Tibial nerve (tissue), 4 donors: ENCODE measurements around the gene LGI4.

ENCODE experiments used
- EP300 ChIP-seq, 2 donors: sonication (generic); formaldehyde crosslinking; IDR thresholded peaks; one replicate each; pipeline ENCODE4 v1.6.1; 2017; ENCODE audit warnings: antibody characterized with exemption in 2 of 2, mild to moderate bottlenecking in 1 of 2
- POLR2A ChIP-seq, 2 donors: fragments of 450-650 bp; IDR thresholded peaks; one replicate each; pipeline ENCODE4 v1.6.1; 2017; ENCODE audit warnings: antibody characterized with exemption in 2 of 2, mild to moderate bottlenecking in 2 of 2, moderate library complexity in 2 of 2
- TF ChIP-seq, protein P1 (sequence below), 5 experiments: fragments of 200-600 bp in 3 of 5; fragments of 450-650 bp in 2 of 5; sonication (generic) in 3 of 5; IDR thresholded peaks; one replicate each; pipeline ENCODE4 v1.5.1; 2016 to 2019; ENCODE audit warnings: antibody characterized with exemption in 5 of 5, mild to moderate bottlenecking in 3 of 5, moderate library complexity in 2 of 5

DNA sequence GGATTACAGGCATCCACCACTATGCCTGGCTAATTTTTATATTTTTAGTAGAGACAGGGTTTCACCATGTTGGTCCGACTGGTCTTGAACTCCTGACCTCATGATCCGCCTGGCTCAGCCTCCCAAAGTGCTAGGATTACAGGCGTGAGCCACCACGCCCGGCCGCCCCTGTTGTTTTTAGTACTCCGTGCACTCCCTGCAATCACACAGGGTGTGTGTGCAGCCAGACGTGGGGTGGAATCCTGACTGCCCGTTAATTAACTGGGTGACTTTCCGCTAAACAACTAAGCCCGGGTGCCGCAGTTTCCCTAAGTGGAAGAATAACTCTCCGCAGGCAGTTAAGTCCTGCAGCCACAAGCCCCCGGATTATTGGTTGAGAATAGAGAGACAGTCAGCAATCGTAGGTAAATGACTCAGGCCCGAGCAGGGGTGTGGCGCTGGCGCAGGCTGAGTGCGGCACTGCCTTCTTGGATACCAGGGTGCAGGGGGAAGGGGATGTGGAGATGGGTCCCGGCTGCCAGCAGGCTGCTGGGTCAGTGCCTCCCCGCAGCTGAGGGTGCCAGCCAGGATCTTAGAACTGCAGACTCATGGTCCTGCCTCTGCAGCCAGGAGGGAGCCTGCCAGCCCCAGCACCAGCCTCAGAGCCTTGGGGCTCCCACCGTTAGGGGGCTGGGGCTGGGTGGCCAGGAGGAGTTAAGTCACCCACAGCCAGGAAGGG, 25.3 kb downstream of the LGI4 start:
- TF ChIP-seq POLR2A (IDR thresholded peaks at IDR 0.05) (no peak), EP300 (IDR thresholded peaks at IDR 0.05) (peak in 1 of 2 donors; percentile 38)
- TF ChIP-seq, protein P1, sequence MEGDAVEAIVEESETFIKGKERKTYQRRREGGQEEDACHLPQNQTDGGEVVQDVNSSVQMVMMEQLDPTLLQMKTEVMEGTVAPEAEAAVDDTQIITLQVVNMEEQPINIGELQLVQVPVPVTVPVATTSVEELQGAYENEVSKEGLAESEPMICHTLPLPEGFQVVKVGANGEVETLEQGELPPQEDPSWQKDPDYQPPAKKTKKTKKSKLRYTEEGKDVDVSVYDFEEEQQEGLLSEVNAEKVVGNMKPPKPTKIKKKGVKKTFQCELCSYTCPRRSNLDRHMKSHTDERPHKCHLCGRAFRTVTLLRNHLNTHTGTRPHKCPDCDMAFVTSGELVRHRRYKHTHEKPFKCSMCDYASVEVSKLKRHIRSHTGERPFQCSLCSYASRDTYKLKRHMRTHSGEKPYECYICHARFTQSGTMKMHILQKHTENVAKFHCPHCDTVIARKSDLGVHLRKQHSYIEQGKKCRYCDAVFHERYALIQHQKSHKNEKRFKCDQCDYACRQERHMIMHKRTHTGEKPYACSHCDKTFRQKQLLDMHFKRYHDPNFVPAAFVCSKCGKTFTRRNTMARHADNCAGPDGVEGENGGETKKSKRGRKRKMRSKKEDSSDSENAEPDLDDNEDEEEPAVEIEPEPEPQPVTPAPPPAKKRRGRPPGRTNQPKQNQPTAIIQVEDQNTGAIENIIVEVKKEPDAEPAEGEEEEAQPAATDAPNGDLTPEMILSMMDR (IDR thresholded peaks at IDR 0.05): no peak
